Astrocyte of the cerebellum (primary cell): ENCODE data around the gene KCNMB4.
A peak's percentile ranks its signal among the peaks of the same experiment; 100 is the strongest.

Source experiments
- DNase-seq: peaks from one replicate; pipeline ENCODE4 v3.0.0-alpha.2; 2011; ENCODE audit warnings: low read depth
- H3K4me3 ChIP-seq: 2 replicates; pipeline ENCODE4 v1.5.1; 2011; ENCODE audit warnings: mild to moderate bottlenecking, low read depth, low read length, moderate library complexity
- in situ Hi-C: cut with HindIII; loops from 2 replicates; pipeline ENCODE4 v1.10.0; 2017; ENCODE audit warnings: low sequenced_read_pairs
- TF ChIP-seq, protein P1 (sequence below): IDR thresholded peaks from 2 replicates; pipeline ENCODE4 v1.5.1; 2012; ENCODE audit warnings: low read length, low read depth, moderate library complexity, mild to moderate bottlenecking; ENCODE audit errors: missing control alignments

The KCNMB4 gene

DNA sequence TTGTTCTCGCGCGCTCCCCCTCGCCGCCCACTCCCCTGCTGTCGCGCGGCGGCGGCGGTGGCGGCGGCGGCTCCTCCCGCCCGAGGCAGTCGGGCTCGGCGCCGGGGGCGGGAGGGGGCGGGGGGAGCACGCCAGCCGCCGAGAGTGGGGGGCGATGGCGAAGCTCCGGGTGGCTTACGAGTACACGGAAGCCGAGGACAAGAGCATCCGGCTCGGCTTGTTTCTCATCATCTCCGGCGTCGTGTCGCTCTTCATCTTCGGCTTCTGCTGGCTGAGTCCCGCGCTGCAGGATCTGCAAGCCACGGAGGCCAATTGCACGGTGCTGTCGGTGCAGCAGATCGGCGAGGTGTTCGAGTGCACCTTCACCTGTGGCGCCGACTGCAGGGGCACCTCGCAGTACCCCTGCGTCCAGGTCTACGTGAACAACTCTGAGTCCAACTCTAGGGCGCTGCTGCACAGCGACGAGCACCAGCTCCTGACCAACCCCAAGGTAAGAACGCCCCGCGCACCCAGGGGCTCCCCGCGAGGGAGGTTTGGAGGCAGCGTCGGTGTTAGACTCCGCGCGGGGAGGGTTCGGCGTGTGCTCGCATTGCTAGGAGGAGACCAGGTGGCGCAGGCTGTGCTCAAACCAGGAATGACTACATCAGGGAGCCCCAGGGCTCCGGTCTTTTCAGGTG is 629 bp downstream of the KCNMB4 start:
- TF ChIP-seq, protein P1, sequence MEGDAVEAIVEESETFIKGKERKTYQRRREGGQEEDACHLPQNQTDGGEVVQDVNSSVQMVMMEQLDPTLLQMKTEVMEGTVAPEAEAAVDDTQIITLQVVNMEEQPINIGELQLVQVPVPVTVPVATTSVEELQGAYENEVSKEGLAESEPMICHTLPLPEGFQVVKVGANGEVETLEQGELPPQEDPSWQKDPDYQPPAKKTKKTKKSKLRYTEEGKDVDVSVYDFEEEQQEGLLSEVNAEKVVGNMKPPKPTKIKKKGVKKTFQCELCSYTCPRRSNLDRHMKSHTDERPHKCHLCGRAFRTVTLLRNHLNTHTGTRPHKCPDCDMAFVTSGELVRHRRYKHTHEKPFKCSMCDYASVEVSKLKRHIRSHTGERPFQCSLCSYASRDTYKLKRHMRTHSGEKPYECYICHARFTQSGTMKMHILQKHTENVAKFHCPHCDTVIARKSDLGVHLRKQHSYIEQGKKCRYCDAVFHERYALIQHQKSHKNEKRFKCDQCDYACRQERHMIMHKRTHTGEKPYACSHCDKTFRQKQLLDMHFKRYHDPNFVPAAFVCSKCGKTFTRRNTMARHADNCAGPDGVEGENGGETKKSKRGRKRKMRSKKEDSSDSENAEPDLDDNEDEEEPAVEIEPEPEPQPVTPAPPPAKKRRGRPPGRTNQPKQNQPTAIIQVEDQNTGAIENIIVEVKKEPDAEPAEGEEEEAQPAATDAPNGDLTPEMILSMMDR = no peak
- H3K4me3 ChIP-seq = peak overlapping the region; percentile 64
- no peak for DNase-seq
- in situ Hi-C loops = loop anchor here (25.0 kb wide), 1 partner anchor 479 kb away; no protein-coding TSS in a partner anchor

DNA sequence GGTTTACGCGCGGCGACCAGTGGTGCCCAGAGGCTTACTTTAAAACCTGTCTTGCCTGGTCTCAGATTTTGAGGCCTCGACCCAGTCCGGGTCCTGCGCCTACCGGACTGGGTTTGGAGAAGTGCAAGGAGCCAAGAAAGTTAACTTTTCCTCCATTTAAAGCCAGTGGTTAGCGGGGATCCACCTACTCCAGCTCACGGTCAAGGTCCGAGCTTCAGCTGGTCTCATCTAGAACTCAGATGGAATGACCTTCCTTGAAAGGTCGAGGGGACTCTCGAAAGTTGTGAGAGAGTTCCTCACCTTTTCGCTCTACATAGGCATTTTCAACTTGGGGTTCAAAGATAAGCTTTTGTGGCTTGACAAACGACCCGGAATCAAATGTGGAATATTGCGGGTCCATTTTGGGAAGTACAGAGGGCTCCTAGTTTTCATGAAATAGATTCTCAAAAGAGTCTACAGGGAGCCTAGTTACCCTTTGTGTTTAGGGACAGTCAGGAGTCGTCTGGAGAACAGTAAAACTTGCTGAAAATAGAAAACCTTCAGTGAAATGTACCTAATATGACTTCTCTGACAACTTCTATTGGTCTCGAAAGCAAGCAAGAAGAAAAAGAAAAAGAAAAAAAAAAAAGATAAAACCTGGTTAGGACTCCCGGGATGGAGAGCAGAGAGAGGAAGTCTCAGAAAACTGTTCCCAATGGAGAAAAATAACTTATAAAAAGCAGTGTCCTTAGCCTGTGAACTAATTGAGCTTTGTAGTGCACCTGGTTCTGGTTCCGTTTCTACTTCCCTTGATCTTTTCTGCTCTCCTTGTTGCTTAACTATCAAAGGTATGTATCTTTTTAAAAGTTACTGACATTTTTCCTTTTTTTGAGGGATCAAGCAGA is 1.4 kb downstream of the KCNMB4 start:
- DNase-seq = no peak
- TF ChIP-seq, protein P1 = no peak
- peak overlapping the region; percentile 64 for H3K4me3 ChIP-seq
- in situ Hi-C loops = loop anchor here (25.0 kb wide), 1 partner anchor 480 kb away; no protein-coding TSS in a partner anchor

DNA sequence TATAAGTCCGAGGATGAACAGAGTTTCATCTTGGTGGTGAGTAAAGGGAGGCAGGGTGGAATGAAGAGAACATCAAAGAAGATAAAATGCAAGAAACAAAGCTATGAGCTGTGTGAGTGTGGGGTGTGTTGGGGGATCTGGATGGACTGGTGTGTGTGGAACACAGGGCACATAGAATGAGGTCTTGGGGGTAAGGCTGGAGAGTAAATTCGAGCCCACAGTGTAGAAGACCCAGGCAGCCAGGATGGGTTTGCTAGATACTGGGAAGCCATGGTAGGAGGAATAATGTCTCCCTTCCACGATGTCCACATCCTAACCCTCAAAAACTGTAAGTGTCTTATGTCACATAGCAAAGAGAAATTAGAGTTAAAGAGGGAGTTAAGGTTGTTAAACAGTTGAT is 6.8 kb downstream of the KCNMB4 start:
- in situ Hi-C loops = loop anchor here (25.0 kb wide), 1 partner anchor 486 kb away; no protein-coding TSS in a partner anchor
- no peak for DNase-seq
- TF ChIP-seq, protein P1 = no peak
- H3K4me3 ChIP-seq = no peak overlapping the region

GRCh38 chr12:70379846-70380245 is 13.8 kb downstream of the KCNMB4 start:
- in situ Hi-C loops = no loop called here
- no peak overlapping the region for H3K4me3 ChIP-seq
- TF ChIP-seq, protein P1 = no peak
- DNase-seq = no peak

DNA sequence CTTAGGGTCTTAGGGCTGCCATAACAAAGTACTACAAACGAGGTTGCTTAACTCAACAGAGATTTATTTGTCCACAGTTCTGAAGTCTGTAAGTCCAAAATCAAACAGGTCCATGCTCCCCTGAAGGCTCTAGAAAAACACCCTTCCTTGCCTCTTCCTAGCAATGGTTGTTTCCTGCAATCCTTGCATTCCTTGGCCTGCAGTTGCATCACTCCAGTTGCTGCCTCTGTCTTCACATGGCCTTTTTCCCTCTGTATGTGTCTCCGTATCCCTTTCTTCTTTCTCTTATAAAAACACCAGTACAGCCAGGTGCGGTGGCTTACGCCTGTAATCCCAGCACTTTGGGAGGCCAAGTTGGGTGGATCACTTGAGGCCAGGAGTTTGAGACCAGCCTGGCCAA is 17.4 kb downstream of the KCNMB4 start:
- DNase-seq = no peak
- in situ Hi-C loops = no loop called here

GRCh38 chr12:70383886-70384285 is 17.8 kb downstream of the KCNMB4 start:
- in situ Hi-C loops = no loop called here
- TF ChIP-seq, protein P1 = no peak
- no peak overlapping the region for H3K4me3 ChIP-seq
- no peak for DNase-seq

More for the DNA sequence above, 17.4 kb downstream of the KCNMB4 start:
- no peak overlapping the region for H3K4me3 ChIP-seq
- TF ChIP-seq, protein P1 = no peak
